Measurements from ENCODE around the gene MT1M. TPM values are rescaled to one million over a fixed set of nuclear protein-coding genes. Genes with fewer than 3 reads are reported as not detected.

The MT1M gene
- total RNA-seq, 4 donors from 2014 or later: 38.5 to 103 (median 53.2) TPM

DNA sequence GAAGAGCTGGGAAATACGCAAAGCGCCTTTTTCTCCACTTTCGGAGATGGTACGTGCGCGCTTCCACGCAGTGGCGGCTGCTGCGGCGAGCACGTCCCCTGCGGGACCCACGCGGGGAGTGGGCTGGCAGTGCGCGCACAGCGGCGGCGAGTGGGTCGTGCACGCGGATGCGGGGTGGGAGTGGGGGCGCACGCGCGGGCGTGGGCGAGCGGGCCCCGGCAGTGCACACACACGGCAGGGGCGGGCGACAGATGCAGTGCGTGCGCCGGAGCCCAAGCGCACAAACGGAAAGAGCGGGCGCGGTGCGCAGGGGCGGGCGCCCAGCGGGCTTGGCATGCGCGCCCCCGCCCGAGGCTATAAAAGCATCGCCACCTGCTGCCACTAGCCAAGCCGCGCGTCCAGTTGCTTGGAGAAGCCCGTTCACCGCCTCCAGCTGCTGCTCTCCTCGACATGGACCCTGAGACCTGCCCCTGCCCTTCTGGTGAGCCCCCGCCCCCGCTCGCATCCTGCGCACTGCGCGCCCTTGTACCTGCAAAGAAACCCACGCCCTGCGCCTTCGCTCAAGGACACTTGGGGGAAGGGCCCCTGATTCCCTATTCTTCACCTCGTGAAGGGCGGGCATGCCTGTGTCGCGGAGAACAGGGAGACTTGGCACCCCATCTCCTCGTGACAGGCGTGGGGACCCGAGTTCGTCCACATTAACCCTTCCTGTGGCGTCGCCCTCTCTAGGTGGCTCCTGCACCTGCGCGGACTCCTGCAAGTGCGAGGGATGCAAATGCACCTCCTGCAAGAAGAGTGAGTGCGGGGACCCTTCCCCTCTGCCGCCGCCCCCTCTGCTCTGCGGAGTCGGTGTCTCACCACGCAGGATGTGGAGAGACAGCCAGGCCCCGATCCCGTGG, 43.1 kb upstream of the MT1M start, which contains the start of gene MT3:
Gene MT3 (plus strand): TSS at position 388 of the 899 bp plus-strand sequence. CDS start 63 bp downstream, at position 451.
- WGBS, 2 donors: 3 to 7% methylated on average over 47 to 71 of the region's 87 CpGs
- Histone ChIP-seq H3K27me3 (peaks cover 0 to 26% of the 10 kb centered on the region in 2 donors), H3K4me3 (peak within 1 kb of the TSS; percentile 33 to 65 (median 36)), H3K27ac (peak within 1 kb of the TSS; percentile 61 to 87 (median 78)), H3K9me3 (no peaks in the 10 kb centered on the region), H3K36me3 (no peaks in the 10 kb centered on the region), H3K4me1 (peaks cover 0 to 22% (median 4%) of the 10 kb centered on the region in 4 donors)
- TF ChIP-seq POLR2A (IDR thresholded peaks at IDR 0.05) (peak; percentile 60 to 75), EP300 (IDR thresholded peaks at IDR 0.05) (peak in 1 of 2 donors; percentile 85)
- TF ChIP-seq, protein P1, sequence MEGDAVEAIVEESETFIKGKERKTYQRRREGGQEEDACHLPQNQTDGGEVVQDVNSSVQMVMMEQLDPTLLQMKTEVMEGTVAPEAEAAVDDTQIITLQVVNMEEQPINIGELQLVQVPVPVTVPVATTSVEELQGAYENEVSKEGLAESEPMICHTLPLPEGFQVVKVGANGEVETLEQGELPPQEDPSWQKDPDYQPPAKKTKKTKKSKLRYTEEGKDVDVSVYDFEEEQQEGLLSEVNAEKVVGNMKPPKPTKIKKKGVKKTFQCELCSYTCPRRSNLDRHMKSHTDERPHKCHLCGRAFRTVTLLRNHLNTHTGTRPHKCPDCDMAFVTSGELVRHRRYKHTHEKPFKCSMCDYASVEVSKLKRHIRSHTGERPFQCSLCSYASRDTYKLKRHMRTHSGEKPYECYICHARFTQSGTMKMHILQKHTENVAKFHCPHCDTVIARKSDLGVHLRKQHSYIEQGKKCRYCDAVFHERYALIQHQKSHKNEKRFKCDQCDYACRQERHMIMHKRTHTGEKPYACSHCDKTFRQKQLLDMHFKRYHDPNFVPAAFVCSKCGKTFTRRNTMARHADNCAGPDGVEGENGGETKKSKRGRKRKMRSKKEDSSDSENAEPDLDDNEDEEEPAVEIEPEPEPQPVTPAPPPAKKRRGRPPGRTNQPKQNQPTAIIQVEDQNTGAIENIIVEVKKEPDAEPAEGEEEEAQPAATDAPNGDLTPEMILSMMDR (IDR thresholded peaks at IDR 0.05): peak in 1 of 5 experiments; percentile 43
- no peak for DNase-seq (ENCODE audit: low spot score in 2 of 2)

DNA sequence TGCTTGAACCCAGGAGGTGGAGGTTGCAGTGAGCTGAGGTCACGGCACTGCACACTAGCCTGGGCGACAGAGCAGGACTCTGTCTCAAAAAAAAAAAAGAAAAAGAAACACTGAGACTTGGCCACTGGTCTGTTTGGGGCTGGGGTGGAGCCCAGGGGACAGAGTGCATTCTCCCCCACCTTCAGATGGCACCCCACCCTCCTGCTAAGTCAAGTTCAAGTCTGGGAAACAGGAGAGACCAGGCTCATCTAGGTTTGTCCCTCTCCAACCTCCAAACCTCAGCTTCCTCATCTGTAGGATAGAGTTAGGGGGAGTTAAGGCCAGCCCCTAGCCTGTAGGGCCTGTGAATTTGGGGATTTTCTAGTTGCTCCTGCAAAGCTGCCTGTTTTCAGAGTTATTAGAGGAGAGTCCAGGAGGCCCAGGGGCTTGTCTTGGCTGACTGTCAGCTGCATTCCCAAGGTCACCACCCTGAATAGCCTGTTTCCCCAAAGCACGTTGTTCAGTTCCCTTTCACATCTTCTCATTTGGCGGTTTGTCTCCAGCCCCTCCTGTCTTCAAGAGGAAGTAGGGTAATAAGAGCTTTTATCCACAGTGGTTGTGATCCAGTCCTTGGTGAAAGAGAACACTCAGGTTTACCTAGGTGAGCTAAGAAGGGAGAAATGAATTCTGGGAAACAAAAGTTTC, 40.9 kb upstream of the MT1M start:
- peaks cover 0 to 26% of the 10 kb centered on the region in 2 donors for H3K27me3 ChIP-seq
- no peaks in the 10 kb centered on the region for H3K9me3 ChIP-seq
- no peak overlapping the region for H3K4me3 ChIP-seq
- H3K36me3 ChIP-seq: no peaks in the 10 kb centered on the region
- 53% methylated on average over 4 of the region's 4 CpGs for WGBS, 2 donors
- H3K27ac ChIP-seq: peak overlapping the region in 1 of 4 donors; percentile 87
- H3K4me1 ChIP-seq: peaks cover 0 to 22% (median 4%) of the 10 kb centered on the region in 4 donors
- DNase-seq (ENCODE audit: low spot score in 2 of 2): no peak
- TF ChIP-seq POLR2A (IDR thresholded peaks at IDR 0.05): no peak
- TF ChIP-seq, protein P1 (IDR thresholded peaks at IDR 0.05): no peak
- TF ChIP-seq EP300 (IDR thresholded peaks at IDR 0.05): no peak

DNA sequence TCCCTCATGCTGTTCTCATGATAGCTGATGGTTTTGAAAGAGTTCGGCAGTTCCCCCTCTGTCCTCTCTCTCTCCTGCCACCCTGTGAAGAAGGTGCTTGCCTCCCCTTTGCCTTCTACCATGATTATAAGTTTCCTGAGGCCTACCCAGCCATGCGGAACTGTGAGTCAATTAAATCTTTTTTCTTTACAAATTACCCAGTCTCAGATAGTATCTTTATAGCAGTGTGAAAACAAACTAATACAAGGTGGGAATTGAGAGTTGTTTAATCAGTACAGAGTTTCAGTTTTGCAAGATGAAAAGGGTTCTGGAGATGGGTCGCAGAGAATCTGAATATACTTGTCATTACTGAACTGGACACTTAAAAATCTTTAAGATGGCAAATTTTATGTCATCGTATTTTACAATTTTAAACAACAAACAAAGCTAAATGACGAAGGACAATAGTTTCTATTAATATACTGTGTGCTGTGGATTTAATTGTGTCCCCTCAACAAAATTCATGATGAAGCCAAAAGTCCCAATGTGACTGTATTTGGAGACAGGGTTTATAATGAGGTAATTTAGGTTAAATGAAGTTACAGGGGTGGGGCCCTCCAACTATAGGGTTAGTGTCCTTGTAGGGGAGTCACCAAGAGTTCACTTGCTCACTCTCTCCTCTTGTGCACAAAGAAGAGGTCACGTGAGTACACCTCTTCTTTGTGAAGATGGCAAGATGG, 38.7 kb upstream of the MT1M start:
- Histone ChIP-seq H3K4me1 (peaks cover 0 to 21% (median 4%) of the 10 kb centered on the region in 4 donors), H3K27me3 (peaks cover 0 to 14% of the 10 kb centered on the region in 2 donors), H3K9me3 (no peaks in the 10 kb centered on the region), H3K4me3 (no peak overlapping the region), H3K36me3 (no peaks in the 10 kb centered on the region), H3K27ac (no peak overlapping the region)
- WGBS, 2 donors: 76 to 94% methylated on average over 6 of the region's 6 CpGs
- TF ChIP-seq EP300 (IDR thresholded peaks at IDR 0.05) (no peak), POLR2A (IDR thresholded peaks at IDR 0.05) (no peak)
- TF ChIP-seq, protein P1 (IDR thresholded peaks at IDR 0.05): no peak
- DNase-seq (ENCODE audit: low spot score in 2 of 2): no peak

DNA sequence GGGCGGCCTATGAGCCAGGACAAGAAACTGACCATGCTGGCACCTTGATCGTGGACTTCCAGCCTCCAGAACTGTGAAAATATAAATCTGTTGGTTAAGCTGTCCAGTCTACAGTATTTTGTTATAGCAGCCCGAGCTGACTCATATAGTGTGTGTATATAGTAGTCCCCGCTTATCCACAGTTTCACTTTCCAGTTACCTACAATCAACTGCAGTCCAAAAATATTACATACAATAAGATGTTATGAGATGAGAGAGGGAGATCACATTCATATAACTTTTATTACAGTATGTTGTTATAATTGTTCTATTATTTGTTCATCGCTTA, 38.2 kb upstream of the MT1M start:
- Histone ChIP-seq H3K36me3 (no peaks in the 10 kb centered on the region), H3K4me3 (no peak overlapping the region), H3K4me1 (peaks cover 0 to 16% (median 2%) of the 10 kb centered on the region in 4 donors), H3K27ac (no peak overlapping the region), H3K9me3 (no peaks in the 10 kb centered on the region), H3K27me3 (peaks cover 0 to 11% of the 10 kb centered on the region in 2 donors)
- WGBS, 2 donors: 94 to 96% methylated on average over 5 of the region's 5 CpGs
- no peak for DNase-seq (ENCODE audit: low spot score in 2 of 2)
- no peak for TF ChIP-seq POLR2A (IDR thresholded peaks at IDR 0.05)
- TF ChIP-seq EP300 (IDR thresholded peaks at IDR 0.05): no peak
- TF ChIP-seq, protein P1 (IDR thresholded peaks at IDR 0.05): no peak

All from tibial nerve (tissue), 4 donors.